A172 (cell line): ENCODE measurements around the gene HRG. TPM values are rescaled to one million over a fixed set of nuclear protein-coding genes. Genes with fewer than 3 reads are reported as not detected.
A peak's percentile ranks its signal among the peaks of the same experiment; 100 is the strongest.

Experiments used
- DNase-seq: peaks from one replicate; pipeline ENCODE4 v3.0.0-alpha.2; 2015; ENCODE audit warnings: low spot score
- total RNA-seq: library from RNA; depleted of rRNA; stranded (reverse); fragments of >200 nt; shearing (Covaris generic); gene quantifications from 2 replicates; pipeline ENCODE4 v1.2.3, GENCODE V29; 2014

HRG gene
- total RNA-seq, 1 experiment from 2014 or later = not detected

DNA sequence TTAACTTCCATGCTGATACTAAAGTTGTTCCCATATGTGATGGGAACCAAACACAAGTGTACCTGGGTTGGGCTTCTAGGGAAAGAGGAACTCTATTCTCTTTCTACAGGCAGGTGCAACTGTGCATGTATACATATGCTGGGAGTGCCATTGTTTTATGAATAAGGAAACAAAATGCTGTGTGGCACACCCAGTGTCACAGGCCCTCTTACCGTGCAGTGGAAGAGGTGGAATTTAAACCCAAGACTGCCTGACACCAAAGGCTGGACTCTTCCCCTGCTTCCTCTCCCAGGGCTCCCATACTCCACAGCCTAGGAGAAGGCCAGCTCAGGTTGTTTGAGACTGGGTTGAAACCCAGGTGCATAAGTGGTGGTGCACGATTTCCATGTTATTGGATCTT is 27.6 kb upstream of the HRG start:
- no peak for DNase-seq

DNA sequence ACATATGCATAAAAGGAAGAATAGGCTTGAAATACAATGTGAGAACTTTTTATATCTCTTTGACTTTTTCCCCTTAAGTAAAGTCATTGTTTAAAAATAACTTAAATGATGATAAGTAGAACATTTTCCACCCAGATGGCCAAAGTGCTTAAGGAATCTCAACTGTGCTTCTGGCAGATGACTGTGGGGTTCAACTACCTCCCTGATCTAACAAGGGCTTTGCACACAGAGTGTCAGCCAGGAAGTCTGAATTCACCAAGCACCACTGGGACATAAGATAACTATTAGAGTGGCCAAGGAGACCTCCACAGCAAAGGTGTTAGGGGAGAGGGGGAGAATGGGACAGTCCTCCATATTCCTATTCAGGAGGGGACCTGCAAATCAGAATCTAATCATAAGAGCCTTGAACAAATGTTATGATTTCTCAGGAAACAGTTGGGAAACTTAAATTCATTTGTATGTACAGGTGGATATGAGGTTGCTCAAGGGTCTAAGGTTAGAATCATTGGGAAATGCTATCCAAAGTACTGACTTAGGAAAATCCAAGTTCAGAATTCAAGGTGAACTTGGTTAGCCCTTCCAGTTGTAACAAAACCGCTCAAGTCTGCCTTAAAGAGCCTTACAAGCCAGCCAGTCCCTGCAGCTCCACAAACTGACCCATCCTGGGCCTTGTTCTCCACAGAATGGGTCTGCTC is 25.9 kb upstream of the HRG start, which contains the start of gene FETUB:
TSS of gene FETUB (plus strand) at position 622 of the 695 bp plus-strand sequence. CDS start at position 684, 62 bp downstream.
- no peak for DNase-seq

DNA sequence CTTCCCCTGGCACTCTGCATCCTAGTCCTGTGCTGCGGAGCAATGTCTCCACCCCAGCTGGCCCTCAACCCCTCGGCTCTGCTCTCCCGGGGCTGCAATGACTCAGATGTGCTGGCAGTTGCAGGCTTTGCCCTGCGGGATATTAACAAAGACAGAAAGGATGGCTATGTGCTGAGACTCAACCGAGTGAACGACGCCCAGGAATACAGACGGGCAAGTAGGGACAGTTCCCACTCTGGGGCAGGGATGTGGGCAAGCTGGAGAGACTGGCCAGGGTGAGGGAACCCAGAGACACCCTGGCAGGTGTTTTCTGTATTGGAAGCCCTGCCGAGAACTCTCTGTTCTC is 25.4 kb upstream of the HRG start:
- peak; percentile 72 for DNase-seq

DNA sequence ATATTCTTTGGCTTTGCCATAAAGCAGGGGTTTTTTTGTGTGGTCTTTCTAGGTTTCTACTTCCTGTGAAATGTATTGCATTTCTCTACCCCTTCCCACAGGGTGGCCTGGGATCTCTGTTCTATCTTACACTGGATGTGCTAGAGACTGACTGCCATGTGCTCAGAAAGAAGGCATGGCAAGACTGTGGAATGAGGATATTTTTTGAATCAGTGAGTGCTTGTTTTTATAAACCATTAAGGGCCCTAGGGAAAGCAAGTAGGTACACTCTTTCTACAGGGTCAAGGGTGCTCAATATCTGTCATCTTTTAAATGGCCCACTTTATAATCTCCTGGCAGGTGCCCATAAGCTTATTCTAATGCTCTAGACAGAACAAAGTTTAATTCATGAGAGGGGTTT is 24.9 kb upstream of the HRG start:
- no peak for DNase-seq

DNA sequence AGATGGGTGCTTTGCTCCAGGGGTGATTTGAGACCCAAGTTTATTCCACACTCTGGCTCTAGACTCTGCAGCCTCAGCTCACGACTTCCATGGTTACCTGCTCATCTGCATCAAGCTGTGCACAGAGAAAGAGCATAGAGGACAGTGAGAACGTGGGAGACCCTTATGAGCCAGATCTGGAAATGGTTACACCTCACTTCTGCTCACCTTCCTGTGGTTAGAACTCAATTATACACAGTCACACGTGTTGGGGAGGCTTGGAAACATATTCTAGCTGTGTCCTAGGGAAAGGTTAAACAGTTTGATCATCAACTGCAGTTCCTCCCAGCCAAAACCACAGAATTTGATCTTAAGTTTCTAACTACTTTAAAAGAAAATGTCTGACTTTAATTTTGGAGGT is 23.8 kb upstream of the HRG start:
- no peak for DNase-seq

DNA sequence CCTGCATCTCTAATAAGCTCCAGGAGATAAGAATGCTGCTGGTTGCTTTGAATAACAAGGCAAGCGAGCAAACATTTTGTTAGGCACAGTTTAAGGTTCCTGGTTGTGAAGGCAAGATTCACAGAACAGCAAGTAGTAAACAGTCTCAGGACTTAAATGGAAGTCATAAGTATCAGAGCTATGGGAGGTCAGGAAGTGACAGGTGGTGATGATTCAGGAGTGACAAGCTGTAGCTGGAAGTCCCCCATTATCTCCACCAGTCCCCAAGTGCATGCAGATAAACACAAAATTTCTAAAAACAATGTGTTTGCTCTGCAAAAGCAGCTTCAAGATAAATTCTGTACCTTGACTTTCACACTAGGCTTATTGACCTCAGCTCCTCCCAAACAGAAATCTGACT is 22.3 kb upstream of the HRG start:
- peak; percentile 31 for DNase-seq

DNA sequence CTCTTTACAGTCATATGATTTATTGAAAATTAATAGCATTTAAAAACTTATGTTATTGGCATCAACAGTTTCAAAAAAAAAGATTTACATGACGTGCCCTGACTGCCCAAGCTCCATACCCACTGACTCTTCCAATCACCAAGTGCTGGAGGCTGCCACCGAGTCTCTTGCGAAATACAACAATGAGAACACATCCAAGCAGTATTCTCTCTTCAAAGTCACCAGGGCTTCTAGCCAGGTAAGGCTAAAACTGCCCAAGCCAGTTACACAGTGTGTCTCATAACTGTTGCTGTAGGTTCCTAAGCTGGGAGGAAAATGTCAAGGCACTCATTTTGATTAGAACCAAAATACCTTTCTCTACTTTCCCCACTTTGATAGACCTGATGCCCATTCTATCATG is 21.1 kb upstream of the HRG start:
- no peak for DNase-seq

DNA sequence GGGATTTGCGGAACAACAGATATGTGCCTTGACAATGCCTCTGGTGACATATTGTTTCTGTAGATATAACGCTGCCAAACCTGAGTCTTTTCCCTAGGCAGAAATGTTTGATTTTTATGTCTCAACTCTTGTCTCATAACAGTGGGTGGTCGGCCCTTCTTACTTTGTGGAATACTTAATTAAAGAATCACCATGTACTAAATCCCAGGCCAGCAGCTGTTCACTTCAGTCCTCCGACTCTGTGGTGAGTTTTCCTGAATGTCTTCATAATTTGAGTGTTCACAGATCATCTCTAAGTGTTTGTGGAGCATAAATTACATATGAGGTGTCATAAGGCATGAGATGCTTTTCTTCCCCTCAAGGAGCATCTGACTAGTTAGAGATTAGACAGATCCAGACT is 19.7 kb upstream of the HRG start:
- no peak for DNase-seq

DNA sequence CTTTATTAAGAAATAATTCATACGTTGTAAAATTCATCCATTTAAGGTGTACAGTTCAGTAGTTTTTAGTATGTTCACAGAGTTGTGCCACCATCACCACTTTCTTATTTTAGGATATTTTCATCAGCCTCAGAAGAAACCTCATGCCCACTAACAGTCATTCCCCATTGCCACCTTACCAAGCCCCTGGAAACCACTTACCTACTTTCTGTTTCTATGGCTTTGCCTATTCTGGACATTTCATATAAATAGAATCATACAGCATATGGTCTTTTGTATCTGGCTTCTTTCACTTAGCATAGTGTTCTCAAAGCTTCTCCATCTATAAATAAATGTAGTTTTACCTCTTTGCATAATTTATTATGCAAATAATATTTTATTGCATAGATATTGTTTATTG is 19.0 kb upstream of the HRG start:
- DNase-seq = no peak

DNA sequence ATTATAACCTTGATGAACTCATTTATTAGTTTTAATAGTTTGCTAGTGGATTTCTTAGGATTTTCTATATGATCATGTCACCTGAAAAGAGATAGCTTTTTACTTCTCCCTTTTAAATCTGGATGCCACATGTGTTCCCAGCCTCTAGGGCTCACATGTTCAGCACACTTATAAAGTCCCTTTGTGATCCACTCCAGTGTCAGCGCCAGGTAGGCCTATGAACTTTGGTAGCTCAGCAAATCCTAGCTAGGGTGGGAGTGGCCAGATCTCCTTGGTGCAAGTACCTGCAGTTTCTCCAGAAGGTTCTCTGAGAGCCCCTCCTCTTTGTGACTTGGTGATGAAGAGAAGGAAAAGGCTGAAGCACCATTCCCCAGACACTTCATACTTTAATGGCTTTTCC is 17.0 kb upstream of the HRG start:
- DNase-seq = no peak

DNA sequence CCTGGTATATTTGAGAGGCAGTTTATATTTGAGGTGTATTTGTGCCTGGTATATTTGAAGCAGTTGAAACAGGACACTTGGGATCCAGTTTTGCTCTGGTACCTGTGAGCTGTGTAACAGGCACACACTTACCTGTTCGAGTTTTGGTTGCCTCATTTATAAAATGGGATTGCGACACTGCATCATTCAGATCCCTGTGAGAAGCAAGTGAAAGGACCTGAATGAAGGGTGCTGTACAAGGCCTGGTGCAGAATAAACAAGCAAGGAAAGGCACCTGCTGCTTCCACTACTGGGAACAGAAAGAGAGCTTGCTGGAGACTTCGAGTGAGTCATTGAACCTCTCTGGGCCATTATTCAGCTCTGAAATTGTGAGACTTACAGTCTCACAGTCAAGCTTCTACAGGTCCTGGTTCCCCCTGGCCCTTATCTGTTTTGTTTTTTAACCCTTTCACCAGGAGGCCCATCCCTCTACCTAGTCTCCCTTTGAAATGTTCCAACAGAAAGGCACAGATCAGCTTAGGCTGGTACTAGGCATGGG is 14.1 kb upstream of the HRG start:
- DNase-seq = no peak

DNA sequence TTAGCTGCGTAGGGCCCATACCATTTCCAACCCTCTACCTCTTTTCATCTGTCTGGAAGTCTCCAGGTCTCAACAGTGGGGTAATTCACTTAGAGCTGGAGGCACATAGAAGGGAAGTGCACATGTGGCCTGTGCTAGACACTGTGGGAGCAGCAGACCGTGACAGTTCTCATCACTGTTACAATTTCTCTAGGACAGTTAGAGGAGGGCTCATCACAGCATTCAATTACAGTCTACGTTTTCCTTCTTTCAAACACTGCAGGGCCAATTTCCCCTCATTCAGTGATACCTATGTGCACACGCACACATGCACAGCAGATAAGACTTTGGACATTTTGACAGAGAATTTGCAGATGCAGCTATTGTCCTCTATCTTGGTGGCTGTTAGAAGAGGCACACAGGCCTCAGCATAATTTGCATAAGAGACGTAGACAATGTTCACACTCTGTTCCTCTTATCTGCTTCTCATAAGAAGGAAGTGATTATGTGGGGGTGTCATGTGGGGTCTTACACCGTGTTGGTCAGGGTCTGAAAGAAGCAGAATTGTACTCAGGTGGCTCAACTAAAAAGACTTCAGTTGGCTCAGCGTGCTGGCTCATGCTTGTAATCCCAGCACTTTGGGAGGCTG is 12.6 kb upstream of the HRG start:
- DNase-seq = no peak

DNA sequence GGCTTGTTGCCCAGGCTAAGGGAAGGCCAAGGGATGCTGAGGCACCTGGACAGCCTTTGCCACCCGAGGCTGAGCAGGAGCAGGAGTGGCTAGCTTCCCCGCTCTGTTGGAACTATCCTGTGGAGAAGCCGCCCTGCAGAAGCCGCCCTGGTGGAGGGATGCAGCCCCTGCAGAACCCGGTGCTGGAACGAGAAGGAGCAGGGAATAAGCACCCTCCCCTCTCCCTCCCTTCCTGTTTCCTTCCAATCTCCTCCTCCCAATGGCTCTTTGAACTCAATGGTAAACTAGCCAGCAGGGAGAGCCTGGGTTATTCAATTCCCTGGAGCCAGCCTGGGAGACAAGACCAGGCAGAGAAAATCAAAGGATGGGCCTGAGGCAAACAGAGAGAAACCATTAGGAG is 11.8 kb upstream of the HRG start:
- no peak for DNase-seq

DNA sequence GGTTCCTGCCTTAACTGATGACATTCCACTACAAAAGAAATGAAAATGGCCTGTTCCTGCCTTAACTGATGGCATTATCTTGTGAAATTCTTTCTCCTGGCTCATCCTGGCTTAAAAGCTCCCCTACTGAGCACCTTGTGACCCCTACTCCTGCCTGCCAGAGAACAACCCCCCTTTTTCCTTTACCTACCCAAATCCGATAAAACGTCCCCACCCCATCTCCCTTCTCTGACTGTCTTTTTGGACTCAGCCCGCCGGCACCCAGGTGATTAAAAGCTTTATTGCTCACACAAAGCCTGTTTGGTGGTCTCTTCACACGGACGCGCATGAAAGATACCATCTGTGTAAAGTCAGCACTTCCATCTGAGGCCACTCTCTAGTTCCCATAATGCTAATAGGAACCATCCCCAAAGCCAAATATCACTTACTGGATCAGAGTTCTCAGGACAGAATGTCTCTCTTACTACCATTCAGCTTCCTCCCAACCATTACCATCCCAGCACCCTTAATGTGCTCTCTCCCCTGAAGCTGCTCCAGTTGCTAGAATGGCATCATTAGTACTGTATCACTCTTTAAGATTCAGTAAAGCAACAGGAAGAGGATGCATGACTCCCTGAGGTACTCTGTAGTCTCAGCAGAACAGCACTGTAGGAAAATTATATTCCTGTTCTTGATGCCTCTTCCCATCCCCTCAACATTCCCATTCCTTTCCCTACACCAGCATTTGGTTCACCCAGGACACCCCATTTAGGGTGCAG is 2.3 kb upstream of the HRG start:
- no peak for DNase-seq

DNA sequence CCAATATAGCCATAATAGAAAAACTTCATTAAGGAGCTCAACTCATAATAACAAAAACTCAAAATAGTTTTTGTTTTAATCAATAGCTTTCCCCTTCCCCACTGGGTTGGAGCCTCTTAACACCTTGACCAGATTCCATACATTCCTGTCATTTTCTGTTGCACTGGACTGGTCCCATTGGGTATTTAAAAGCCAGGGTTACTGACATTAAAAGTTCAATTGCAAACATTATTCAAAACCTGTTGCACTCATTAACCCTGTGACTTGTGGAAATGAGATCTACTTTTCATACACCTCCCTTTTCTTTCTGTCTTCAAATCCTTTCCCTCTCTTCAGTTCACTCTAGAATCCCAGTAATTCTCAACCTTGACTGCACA is 1.7 kb upstream of the HRG start:
- no peak for DNase-seq

DNA sequence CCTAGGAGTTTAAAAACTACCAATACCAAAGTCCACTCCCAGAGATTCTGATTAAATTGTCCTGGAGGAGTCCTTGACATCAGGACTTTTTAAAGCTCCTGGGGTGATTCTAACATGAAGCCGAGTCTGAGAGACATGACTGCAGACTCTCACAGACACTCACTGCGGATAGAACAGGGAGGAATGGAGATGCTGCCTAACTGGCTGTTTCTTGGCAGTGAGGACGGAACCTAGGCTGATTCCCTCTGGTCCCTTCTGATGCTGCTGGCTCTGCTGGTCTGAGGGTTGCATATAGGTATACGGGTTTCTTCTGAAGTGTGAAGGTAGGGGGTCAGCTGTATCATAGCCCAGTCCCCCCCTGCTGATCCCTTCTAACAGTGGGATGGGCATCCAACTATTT is 1.3 kb upstream of the HRG start:
- DNase-seq = no peak

DNA sequence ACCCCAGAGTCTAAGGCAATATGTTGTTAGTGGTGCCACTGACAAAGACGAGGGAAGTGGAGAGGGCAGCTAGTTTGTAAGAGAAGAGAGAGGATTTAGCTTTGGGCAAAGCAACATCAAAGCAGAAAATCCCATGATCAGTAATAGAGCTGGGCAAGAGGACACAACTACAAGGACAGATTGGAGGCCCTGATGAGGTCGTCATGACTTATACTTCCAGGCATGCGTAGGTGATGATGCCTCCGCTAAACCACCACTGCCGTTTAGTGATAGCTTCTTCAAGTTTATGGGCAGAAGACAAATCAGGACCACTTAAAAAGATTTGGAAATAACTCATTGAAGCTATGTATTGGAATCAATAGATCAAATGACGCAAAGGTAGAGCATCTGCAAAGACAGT is 2.6 kb downstream of the HRG start:
- no peak for DNase-seq

DNA sequence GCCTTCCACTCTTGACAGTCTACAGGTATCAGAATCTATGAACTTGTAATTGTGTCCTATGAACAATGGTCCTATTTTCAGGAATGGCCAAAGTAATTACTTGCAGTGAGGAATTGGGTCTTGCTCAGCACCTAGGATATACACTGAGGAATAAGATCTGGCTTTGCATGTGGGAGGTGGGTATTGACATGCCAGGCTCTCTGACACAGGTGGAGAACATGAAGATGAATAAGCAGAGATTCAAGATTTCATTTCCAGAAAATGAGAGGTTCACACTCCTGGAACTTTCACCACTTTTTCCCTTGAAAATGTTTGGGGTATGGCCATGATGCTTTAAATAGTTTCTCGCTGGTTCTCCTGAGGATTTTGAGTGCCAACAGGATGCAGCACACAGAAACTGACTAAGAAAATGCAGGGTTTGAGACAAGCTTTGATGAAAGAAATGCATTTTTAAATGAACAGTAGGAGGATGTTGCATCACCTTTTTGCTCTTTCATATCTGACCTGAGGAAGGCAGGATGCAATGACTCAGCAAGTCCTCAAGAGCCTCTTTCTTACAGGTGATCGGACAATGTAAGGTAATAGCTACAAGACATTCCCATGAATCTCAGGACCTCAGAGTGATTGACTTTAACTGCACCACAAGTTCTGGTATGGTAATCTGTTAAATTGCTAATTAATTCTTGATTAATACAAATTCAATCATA is 3.7 kb downstream of the HRG start:
- no peak for DNase-seq

DNA sequence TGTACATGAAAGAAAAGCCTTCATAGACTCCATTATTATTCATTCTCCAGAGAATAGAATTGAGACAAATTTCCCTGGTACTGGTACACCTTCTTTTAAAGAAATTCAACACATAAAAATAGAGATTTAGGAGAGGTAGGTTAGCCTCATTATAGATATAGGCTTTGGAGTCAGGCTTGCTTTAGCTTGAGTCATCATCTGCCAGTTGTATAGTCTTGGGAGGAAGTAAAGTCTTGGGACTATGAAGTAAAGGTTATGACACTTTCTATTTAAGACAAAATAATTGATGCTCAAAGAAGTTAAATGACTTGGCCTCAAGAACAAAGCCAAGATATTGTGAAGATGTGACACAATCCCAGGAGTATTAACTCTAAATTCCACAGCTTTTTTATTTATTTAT is 4.3 kb downstream of the HRG start:
- no peak for DNase-seq

DNA sequence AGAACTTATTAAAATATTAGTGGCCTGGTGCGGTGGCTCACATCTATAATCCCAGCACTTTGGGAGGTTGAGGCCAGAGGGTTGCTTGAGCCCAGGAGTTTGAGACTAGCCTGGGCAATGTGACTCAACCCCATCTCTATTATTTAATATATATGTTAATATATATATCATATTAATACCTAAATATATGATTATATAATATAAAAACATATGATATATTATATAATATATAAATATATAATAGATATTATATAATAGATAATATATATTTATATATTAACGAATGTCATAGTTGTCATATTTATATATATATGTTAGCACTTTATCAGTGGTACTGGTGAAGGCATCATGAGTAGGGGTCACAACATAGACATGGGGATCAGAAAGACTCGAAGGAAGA is 5.2 kb downstream of the HRG start:
- no peak for DNase-seq

DNA sequence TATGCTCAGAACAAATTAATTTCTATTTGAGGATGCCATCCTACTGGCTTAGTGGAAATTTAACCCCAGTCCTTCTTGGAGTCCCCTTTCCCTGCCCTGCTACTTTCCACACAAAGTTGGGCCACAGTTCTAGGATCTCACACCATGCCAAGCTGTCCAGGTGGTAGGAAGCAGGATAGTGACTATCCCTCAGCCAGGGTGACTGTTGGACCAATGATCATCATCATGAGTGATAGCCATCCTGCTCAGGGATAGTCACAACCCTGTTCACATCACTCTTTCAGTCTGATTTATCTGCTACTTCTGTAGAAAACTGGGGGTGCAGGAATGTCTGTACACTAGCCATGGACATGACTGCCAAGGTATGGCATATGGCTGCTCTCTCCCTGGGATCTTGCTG is 12.8 kb downstream of the HRG start:
- DNase-seq = no peak

DNA sequence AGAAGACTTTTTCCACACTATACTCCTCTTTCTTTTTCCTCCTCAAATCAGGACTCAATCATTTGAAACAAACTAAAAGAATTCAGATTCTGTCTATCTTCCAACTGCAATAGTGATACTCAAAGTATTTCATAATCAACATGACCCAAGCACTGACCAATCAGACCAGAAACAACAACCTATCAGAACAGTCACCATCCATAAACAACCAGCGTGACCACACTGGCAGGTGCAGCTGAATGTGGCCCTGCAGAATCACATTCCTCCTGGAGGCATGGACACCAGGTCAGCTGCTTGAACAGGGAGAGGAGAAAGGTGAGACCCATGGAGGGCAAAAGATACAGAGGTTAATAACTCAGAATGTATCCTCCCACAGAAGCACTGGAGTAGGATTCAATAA is 13.3 kb downstream of the HRG start:
- no peak for DNase-seq
